D721Med (cell line): Measurements from ENCODE around the gene SP4.

Experiments
- DNase-seq: peaks from one replicate; pipeline ENCODE4 v3.0.0; 2011; ENCODE audit warnings: low spot score; ENCODE audit not compliant: insufficient read length
- FAIRE-seq: peaks from 2 replicates; lab custom pipeline; 2011; peaks lifted over from hg19 to GRCh38; lab: Jason Lieb, UNC
- TF ChIP-seq, protein P1 (sequence below): IDR thresholded peaks from 2 replicates; pipeline ENCODE4 v1.5.1; 2012; ENCODE audit warnings: mild to moderate bottlenecking, control low read depth; ENCODE audit not compliant: insufficient read depth; ENCODE audit errors: missing control alignments

The SP4 gene

GRCh38 chr7:21550821-21551531, 123.1 kb downstream of the SP4 start:
- DNase-seq, result no peak
- FAIRE-seq, result no peak
- TF ChIP-seq, protein P1, sequence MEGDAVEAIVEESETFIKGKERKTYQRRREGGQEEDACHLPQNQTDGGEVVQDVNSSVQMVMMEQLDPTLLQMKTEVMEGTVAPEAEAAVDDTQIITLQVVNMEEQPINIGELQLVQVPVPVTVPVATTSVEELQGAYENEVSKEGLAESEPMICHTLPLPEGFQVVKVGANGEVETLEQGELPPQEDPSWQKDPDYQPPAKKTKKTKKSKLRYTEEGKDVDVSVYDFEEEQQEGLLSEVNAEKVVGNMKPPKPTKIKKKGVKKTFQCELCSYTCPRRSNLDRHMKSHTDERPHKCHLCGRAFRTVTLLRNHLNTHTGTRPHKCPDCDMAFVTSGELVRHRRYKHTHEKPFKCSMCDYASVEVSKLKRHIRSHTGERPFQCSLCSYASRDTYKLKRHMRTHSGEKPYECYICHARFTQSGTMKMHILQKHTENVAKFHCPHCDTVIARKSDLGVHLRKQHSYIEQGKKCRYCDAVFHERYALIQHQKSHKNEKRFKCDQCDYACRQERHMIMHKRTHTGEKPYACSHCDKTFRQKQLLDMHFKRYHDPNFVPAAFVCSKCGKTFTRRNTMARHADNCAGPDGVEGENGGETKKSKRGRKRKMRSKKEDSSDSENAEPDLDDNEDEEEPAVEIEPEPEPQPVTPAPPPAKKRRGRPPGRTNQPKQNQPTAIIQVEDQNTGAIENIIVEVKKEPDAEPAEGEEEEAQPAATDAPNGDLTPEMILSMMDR, result no peak

GRCh38 chr7:21562385-21562784, 134.5 kb downstream of the SP4 start:
- TF ChIP-seq, protein P1, result no peak
- DNase-seq, result no peak
- no peak for FAIRE-seq
